MM.1S (cell line): Measurements from ENCODE around the gene HOXA13.

Experiments used
- DNase-seq: peaks from one replicate; pipeline ENCODE4 v3.0.0-alpha.2; 2015
- H2AFZ ChIP-seq: fragments of 300-600 bp; sonication (generic); 2 replicates; pipeline ENCODE4 v1.6.0; 2016; ENCODE audit warnings: antibody characterized with exemption, low read length
- H3F3A ChIP-seq: fragments of 300-600 bp; sonication (generic); 2 replicates; pipeline ENCODE4 v1.6.1; 2016; ENCODE audit warnings: mild to moderate bottlenecking, antibody characterized with exemption, low read length, moderate library complexity, mixed read lengths; ENCODE audit not compliant: insufficient read depth
- H3K27ac ChIP-seq: fragments of 300-600 bp; sonication (generic); 2 replicates; pipeline ENCODE4 v1.5.1; 2016; ENCODE audit warnings: mild to moderate bottlenecking, low read length
- H3K27me3 ChIP-seq: fragments of 300-600 bp; sonication (generic); replicated peaks from 2 replicates; pipeline ENCODE4 v1.6.0; 2016; ENCODE audit warnings: low read length; ENCODE audit not compliant: insufficient read depth
- H3K36me3 ChIP-seq: fragments of 300-600 bp; sonication (generic); replicated peaks from 2 replicates; pipeline ENCODE4 v1.6.1; 2016; ENCODE audit warnings: mild to moderate bottlenecking, low read length, mixed read lengths; ENCODE audit not compliant: insufficient read depth
- H3K4me1 ChIP-seq: fragments of 300-600 bp; sonication (generic); 2 replicates; pipeline ENCODE4 v1.6.1; 2016; ENCODE audit warnings: low read length, mixed read lengths
- H3K4me2 ChIP-seq: fragments of 300-600 bp; sonication (generic); 2 replicates; pipeline ENCODE4 v1.6.0; 2016; ENCODE audit warnings: low read depth, low read length
- H3K4me3 ChIP-seq: fragments of 300-600 bp; sonication (generic); 2 replicates; pipeline ENCODE4 v1.5.1; 2016; ENCODE audit warnings: low read length, mixed read lengths
- H3K79me2 ChIP-seq: fragments of 300-600 bp; sonication (generic); 2 replicates; pipeline ENCODE4 v1.6.1; 2016; ENCODE audit warnings: mixed run types, low read length, mixed read lengths
- H3K9ac ChIP-seq: fragments of 300-600 bp; sonication (generic); 2 replicates; pipeline ENCODE4 v1.6.1; 2016; ENCODE audit warnings: low read length, mixed read lengths
- H3K9me2 ChIP-seq: fragments of 300-600 bp; sonication (generic); replicated peaks from 2 replicates; pipeline ENCODE4 v1.6.1; 2016; ENCODE audit warnings: mild to moderate bottlenecking, low read length, mixed read lengths; ENCODE audit not compliant: insufficient read depth
- H3K9me3 ChIP-seq: fragments of 300-600 bp; sonication (generic); replicated peaks from 2 replicates; pipeline ENCODE4 v1.6.1; 2016; ENCODE audit warnings: mild to moderate bottlenecking, low read length, mixed read lengths; ENCODE audit not compliant: insufficient read depth
- H4K20me1 ChIP-seq: fragments of 300-600 bp; sonication (generic); 2 replicates; pipeline ENCODE4 v1.6.1; 2016; ENCODE audit warnings: mild to moderate bottlenecking, low read length, moderate library complexity, mixed read lengths; ENCODE audit not compliant: insufficient read depth
- EZH2 ChIP-seq: fragments of 300-600 bp; sonication (generic); optimal IDR thresholded peaks from 2 replicates; pipeline ENCODE3; 2017; ENCODE audit warnings: low read depth, mild to moderate bottlenecking, antibody characterized with exemption, low read length, mixed read lengths
- EZH2phosphoT487 ChIP-seq: fragments of 300-600 bp; sonication (generic); IDR thresholded peaks from 2 replicates; pipeline ENCODE4 v1.6.1; 2018; ENCODE audit warnings: antibody characterized with exemption, low read length
- TF ChIP-seq, protein P1 (sequence below): fragments of 300-600 bp; sonication (generic); IDR thresholded peaks from 2 replicates; pipeline ENCODE4 v1.5.1; 2016; ENCODE audit warnings: antibody characterized with exemption, low read length, mixed read lengths

Gene HOXA13

GRCh38 chr7:27148756-27149641 lies 50.9 kb downstream of the HOXA13 start:
- Histone ChIP-seq H3K27me3 (peaks cover 65% of the 10 kb centered on the region), H3K27ac (no peak overlapping the region), H3K4me1 (peaks cover 7% of the 10 kb centered on the region; the same call in 1 of the 2 replicates), H3K4me2 (no peak overlapping the region), H3K4me3 (no peak overlapping the region), H4K20me1 (no peaks in the 10 kb centered on the region), H3K9ac (no peak overlapping the region), H3F3A (no peaks in the 10 kb centered on the region), H3K79me2 (no peaks in the 10 kb centered on the region), H2AFZ (no peak overlapping the region), H3K9me2 (no peaks in the 10 kb centered on the region), H3K36me3 (no peaks in the 10 kb centered on the region), H3K9me3 (no peaks in the 10 kb centered on the region)
- DNase-seq, result no peak
- TF ChIP-seq EZH2 (no peak), EZH2phosphoT487 (no peak)
- TF ChIP-seq, protein P1, sequence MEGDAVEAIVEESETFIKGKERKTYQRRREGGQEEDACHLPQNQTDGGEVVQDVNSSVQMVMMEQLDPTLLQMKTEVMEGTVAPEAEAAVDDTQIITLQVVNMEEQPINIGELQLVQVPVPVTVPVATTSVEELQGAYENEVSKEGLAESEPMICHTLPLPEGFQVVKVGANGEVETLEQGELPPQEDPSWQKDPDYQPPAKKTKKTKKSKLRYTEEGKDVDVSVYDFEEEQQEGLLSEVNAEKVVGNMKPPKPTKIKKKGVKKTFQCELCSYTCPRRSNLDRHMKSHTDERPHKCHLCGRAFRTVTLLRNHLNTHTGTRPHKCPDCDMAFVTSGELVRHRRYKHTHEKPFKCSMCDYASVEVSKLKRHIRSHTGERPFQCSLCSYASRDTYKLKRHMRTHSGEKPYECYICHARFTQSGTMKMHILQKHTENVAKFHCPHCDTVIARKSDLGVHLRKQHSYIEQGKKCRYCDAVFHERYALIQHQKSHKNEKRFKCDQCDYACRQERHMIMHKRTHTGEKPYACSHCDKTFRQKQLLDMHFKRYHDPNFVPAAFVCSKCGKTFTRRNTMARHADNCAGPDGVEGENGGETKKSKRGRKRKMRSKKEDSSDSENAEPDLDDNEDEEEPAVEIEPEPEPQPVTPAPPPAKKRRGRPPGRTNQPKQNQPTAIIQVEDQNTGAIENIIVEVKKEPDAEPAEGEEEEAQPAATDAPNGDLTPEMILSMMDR, result no peak

GRCh38 chr7:27148031-27148755 lies 51.7 kb downstream of the HOXA13 start:
- no peaks in the 10 kb centered on the region for H3K79me2 ChIP-seq
- TF ChIP-seq EZH2phosphoT487, result no peak
- TF ChIP-seq, protein P1, result no peak
- TF ChIP-seq EZH2, result no peak
- no peaks in the 10 kb centered on the region for H3K36me3 ChIP-seq
- peaks cover 57% of the 10 kb centered on the region for H3K27me3 ChIP-seq
- H3F3A ChIP-seq, result no peaks in the 10 kb centered on the region
- H3K9me2 ChIP-seq, result no peaks in the 10 kb centered on the region
- H3K9me3 ChIP-seq, result no peaks in the 10 kb centered on the region
- no peak overlapping the region for H3K9ac ChIP-seq
- H3K4me2 ChIP-seq, result no peak overlapping the region
- peaks cover 7% of the 10 kb centered on the region; the same call in 1 of the 2 replicates for H3K4me1 ChIP-seq
- H2AFZ ChIP-seq, result no peak overlapping the region
- H4K20me1 ChIP-seq, result no peaks in the 10 kb centered on the region
- no peak for DNase-seq
- H3K4me3 ChIP-seq, result no peak overlapping the region
- H3K27ac ChIP-seq, result no peak overlapping the region

DNA sequence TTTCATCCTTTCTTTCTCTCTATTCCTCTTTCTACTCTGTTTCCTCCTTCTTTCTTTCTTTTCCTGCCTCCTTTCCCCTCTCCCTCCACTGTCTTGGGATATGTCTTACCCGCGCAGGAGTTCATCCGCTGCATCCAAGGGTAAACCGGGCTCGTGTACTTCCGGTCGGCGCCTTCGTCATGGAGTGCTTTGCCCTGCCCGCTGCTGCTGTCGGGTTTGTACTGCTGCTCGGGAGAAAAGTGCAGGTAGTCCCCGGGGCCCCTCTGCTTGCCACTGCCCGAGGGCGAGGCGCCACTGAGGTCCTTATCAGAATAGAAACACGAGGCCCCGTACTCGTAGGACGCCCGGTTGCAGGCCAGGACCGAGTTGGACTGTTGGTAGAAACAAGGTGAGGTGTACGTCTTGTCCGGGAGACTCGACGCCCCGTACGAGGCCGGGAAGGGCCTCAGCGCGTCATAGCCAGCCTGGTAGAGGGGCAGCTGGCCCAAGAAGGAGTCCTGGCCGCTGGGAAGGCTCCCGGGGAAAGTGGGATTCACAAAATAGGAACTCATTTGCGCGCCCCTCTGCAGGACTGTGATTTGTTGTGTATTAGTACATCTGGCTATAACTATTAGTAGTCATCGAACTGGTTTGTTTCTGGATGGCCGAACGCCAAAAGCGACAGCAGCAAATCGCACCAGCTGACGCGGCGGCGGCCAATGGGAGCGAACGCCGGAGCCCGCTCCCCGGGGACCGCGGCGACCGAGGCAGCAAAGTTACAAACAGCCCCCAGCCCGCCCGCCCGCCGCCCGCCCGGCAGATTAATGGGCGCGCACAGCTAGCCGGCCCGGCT lies 52.5 kb downstream of the HOXA13 start, which contains the start of gene HOXA6:
Gene HOXA6, minus strand, starts transcription at position 576 of the 832 bp plus-strand sequence. Its CDS starts 25 bp downstream, at position 551.
- TF ChIP-seq, protein P1, result no peak
- no peak for TF ChIP-seq EZH2
- no peak for TF ChIP-seq EZH2phosphoT487
- Histone ChIP-seq H3K4me2 (no peak within 1 kb of the TSS), H3K4me3 (no peak within 1 kb of the TSS), H3K4me1 (peaks cover 7% of the 10 kb centered on the region; the same call in 1 of the 2 replicates), H3K27ac (no peak within 1 kb of the TSS), H3K9me2 (no peaks in the 10 kb centered on the region), H3K9ac (no peak within 1 kb of the TSS), H3F3A (no peaks in the 10 kb centered on the region), H3K27me3 (peaks cover 49% of the 10 kb centered on the region), H3K36me3 (no peaks in the 10 kb centered on the region), H3K9me3 (no peaks in the 10 kb centered on the region), H3K79me2 (no peaks in the 10 kb centered on the region), H2AFZ (no peak within 1 kb of the TSS), H4K20me1 (no peaks in the 10 kb centered on the region)
- DNase-seq, result no peak
